GM13976 (cell line): ENCODE results near the gene BCL3.

ENCODE experiments used
- DNase-seq: peaks from one replicate; pipeline ENCODE4 v3.0.0; 2012; ENCODE audit warnings: low spot score
- CTCF ChIP-seq: IDR thresholded peaks from 2 replicates; pipeline ENCODE4 v1.5.1; 2012; ENCODE audit warnings: borderline replicate concordance, mild to moderate bottlenecking; ENCODE audit not compliant: insufficient read depth; ENCODE audit errors: extremely low read depth, missing control alignments, control extremely low read depth
- in situ Hi-C: fragments of 300-500 bp; cut with MboI; formaldehyde crosslinking; loops from one replicate; pipeline ENCODE4 v1.12.0; 2022; ENCODE audit warnings: low sequenced_read_pairs, mixed read lengths, inconsistent platforms; ENCODE audit not compliant: unreplicated experiment

Gene BCL3

GRCh38 chr19:44808463-44809371, 60.2 kb downstream of the BCL3 start, which contains the start of gene BCAM:
Gene BCAM (plus strand): TSS chr19:44809103. CDS start chr19:44809125, 22 bp downstream.
- DNase-seq, result peak; percentile 71
- in situ Hi-C loops, result no loop called here
- no peak for TF ChIP-seq CTCF
